Activated naive CD8-positive, alpha-beta T cell treated with anti-CD3 and anti-CD28 coated beads for 36 hours (primary cell): ENCODE measurements around the gene PSORS1C1. TPM values are rescaled to one million over a fixed set of nuclear protein-coding genes. Genes with fewer than 3 reads are reported as not detected.
"Not testable (repeated sequence)": the region's sequence is repeated elsewhere in the genome, so short reads cannot be mapped to it uniquely, and the experiment has no call there.

Experiments used
- DNase-seq: peaks from one replicate; pipeline ENCODE4 v3.0.0; 2021
- H3K27ac Mint-ChIP-seq: one replicate; pipeline ENCODE4 v1.8.0; 2022; ENCODE audit warnings: mild to moderate bottlenecking, moderate library complexity, mixed read lengths
- H3K27me3 Mint-ChIP-seq: one replicate; pipeline ENCODE4 v1.8.0; 2022; ENCODE audit warnings: mild to moderate bottlenecking, mixed read lengths
- H3K36me3 Mint-ChIP-seq: one replicate; pipeline ENCODE4 v1.8.0; 2021; ENCODE audit warnings: mild to moderate bottlenecking, mixed read lengths
- H3K4me1 Mint-ChIP-seq: one replicate; pipeline ENCODE4 v1.8.0; 2021; ENCODE audit warnings: mixed read lengths
- H3K4me3 Mint-ChIP-seq: one replicate; pipeline ENCODE4 v1.8.0; 2022; ENCODE audit warnings: mild to moderate bottlenecking, moderate library complexity, mixed read lengths
- H3K9me3 Mint-ChIP-seq: one replicate; pipeline ENCODE4 v1.8.0; 2022; ENCODE audit warnings: mixed read lengths
- total RNA-seq, 2 experiments: library from RNA; stranded (reverse); gene quantifications; one replicate each; pipeline ENCODE4 v1.2.3, GENCODE V29; 2021

PSORS1C1 gene
- total RNA-seq, 2 experiments from 2014 or later, result 0.19 TPM; not detected in 1

DNA sequence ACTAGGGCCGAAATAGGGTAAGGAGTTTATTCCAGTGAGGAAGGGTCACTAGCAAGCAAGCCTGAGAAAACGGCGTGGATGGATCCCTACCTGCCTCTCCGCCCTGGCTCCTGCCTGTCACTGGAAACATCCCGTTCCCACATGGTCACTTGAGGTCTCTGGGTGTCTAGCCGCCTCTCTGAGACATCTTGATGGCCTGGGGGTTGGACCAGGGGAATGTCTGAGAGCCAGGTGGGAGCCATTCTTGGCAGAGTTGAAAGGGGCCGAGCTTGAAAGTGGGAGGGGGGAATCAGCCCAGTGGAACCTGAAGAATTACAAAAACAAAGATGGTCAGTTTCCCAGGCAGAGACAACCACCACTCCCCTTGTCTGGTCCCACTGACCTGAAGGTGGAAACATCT is 42.0 kb downstream of the PSORS1C1 start:
- Mint-ChIP-seq H3K27ac (no peak overlapping the region), H3K27me3 (no peaks in the 10 kb centered on the region), H3K4me1 (peaks cover 18% of the 10 kb centered on the region), H3K36me3 (peaks cover 37% of the 10 kb centered on the region), H3K4me3 (peak overlapping the region; percentile 98), H3K9me3 (no peaks in the 10 kb centered on the region)
- DNase-seq, result no peak

DNA sequence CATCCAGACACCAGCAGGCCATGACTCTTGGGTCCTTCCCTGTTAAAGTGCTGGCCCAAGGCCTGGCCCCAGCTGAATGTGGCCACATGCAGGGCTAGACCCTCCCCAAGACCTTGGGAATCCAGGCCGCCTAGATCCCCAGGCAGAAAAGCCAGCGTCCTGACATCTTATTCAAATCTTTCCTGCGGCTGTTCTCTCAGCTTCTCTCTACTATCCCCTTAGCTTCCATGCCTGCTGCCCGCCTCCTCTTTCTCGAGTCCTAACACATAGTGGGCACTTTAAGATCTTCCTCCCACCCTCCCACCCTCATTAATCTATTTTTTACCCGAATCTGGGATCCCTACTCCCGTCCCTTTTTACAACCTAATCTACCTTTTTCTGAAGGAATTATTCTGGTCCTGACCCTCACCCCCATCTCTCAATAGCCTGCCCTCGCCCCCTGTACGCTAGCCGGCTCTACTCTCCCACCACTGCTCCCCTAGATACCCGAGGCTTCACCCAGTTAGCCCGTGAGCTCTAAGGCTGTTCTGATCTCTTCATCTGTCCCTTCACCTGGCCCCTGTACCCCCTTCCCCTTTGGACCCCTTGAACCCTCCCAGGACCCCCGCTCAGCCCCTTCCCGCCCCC is 43.0 kb downstream of the PSORS1C1 start, which contains the start of gene CCHCR1:
Gene CCHCR1, minus strand, starts transcription at position 290 of the 627 bp plus-strand sequence. Its CDS starts 202 bp downstream, at position 88.
- no peaks in the 10 kb centered on the region for H3K9me3 Mint-ChIP-seq
- DNase-seq, result no peak
- H3K27ac Mint-ChIP-seq, result peak within 1 kb of the TSS; percentile 91
- peak within 1 kb of the TSS; percentile 98 for H3K4me3 Mint-ChIP-seq
- H3K27me3 Mint-ChIP-seq, result no peaks in the 10 kb centered on the region
- H3K4me1 Mint-ChIP-seq, result peaks cover 22% of the 10 kb centered on the region
- peaks cover 42% of the 10 kb centered on the region for H3K36me3 Mint-ChIP-seq

DNA sequence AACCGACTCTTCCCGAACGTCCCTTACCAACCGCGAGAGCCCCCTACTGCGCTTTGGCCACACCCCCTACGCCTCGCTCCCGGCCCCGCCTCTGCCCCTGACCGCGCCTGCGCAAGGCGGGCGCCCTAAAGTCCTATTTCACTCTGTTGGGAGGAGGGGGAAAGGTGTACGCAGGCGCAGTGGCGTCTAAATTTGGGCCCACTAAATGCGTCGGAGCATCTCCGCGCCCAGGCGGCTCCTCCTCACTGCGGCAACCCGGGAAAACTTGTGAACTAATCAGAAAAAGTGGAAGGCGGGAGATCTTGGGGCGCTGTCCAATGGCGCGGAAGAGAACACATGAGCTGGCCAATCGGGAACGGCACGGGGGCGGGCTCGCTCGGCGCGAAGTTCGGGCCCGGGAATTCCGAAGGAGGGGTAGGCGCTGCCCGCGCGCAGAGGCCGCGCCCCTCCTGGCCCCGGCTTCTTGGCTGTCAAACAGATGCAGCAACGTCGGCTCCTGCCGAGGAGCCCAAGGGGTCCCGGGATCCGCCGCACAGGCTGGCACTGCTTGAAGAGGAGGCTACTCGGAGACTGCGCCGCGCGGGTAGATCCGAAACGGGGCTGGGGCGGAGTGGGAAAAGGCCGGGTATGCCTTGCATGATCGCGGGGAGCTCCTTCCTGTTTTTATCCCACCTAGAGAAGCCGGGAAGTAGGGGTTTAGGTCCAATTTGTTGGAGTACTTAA is 43.7 kb downstream of the PSORS1C1 start, which contains the start of gene TCF19:
Gene TCF19, plus strand, starts transcription at position 450 of the 723 bp plus-strand sequence. CDS start 881 bp downstream, outside the sequence.
- H3K36me3 Mint-ChIP-seq, result peaks cover 49% of the 10 kb centered on the region

DNA sequence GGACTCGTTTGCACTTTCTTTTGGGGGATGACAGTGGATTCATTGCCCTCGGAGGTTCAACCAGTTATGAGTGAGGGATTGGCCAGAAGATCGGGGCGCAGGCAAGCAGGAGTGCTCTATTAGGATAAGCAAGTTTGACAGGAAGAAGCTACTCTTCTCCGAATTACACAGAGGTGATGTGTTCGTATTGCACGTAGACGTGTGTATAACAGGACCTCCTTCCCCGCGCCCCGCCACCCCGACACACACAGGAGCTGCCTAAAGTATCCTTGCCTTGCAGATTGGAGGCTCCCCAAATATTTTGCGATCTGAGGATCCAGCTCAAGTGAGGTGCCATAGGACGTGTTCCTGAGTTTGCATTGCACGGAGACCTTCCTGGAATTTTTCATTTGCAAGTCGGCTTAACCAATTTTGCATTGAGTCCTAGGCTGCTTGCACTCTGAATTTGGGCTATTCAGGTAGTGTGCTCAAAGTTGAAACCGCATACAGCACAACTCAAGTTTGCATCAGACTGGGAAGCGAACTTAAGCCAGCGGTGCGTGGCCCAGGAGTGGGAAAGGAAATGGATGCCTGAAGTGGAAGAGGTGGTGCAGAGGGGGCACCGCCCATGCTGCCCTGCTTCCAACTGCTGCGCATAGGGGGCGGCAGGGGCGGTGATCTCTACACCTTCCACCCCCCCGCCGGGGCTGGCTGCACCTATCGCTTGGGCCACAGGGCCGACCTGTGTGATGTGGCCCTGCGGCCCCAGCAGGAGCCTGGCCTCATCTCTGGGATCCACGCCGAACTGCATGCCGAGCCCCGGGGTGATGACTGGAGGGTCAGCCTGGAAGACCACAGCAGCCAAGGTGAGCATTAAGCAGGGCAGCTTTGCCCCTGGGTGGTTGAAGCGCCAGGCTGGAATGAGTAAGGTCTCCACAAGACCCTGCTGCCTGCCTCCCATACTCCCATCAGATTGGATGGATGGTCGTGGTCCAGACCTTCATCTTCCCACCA is 44.6 kb downstream of the PSORS1C1 start:
- Mint-ChIP-seq H3K27ac (peak overlapping the region; percentile 91), H3K4me1 (peaks cover 33% of the 10 kb centered on the region), H3K36me3 (peaks cover 49% of the 10 kb centered on the region), H3K27me3 (no peaks in the 10 kb centered on the region), H3K4me3 (peak overlapping the region; percentile 98), H3K9me3 (no peaks in the 10 kb centered on the region)
- DNase-seq, result peak; percentile 55

More for the DNA sequence above, 43.7 kb downstream of the PSORS1C1 start, which contains the start of gene TCF19:
- Mint-ChIP-seq H3K9me3 (no peaks in the 10 kb centered on the region), H3K4me1 (peaks cover 26% of the 10 kb centered on the region), H3K27ac (peak within 1 kb of the TSS; percentile 91), H3K27me3 (no peaks in the 10 kb centered on the region), H3K4me3 (peak within 1 kb of the TSS; percentile 98)
- peak; percentile 99 for DNase-seq

DNA sequence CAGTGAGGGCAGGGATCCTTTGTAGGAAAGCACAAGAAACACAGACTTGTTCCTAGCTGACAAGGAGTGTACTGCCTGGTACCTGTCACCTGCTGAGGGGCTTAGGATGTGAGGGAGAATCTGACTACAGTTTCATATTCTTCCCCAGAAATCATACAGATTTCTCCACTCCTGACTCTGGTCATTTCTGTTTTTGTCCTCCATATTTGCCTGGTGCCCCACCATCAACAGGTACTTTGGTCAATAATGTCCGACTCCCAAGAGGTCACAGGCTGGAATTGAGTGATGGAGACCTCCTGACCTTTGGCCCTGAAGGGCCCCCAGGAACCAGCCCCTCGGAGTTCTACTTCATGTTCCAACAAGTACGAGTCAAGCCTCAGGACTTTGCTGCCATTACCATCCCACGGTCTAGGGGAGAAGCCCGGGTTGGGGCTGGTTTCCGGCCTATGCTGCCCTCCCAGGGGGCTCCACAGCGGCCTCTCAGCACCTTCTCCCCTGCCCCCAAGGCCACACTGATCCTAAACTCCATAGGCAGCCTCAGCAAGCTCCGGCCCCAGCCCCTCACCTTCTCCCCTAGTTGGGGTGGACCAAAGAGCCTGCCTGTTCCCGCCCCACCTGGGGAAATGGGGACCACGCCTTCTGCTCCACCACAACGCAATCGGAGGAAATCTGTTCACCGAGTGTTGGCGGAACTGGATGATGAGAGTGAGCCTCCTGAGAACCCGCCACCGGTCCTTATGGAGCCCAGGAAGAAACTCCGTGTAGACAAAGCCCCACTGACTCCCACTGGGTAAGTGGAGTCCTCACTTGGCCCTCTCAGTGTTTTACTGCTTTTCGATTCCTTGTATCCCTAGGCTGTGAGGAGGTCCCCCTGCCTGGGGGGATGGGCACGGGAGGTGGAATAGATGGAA is 46.9 kb downstream of the PSORS1C1 start:
- Mint-ChIP-seq H3K27me3 (no peaks in the 10 kb centered on the region), H3K27ac (no peak overlapping the region), H3K4me3 (no peak overlapping the region), H3K36me3 (peaks cover 43% of the 10 kb centered on the region), H3K9me3 (no peaks in the 10 kb centered on the region), H3K4me1 (peaks cover 39% of the 10 kb centered on the region)
- no peak for DNase-seq

DNA sequence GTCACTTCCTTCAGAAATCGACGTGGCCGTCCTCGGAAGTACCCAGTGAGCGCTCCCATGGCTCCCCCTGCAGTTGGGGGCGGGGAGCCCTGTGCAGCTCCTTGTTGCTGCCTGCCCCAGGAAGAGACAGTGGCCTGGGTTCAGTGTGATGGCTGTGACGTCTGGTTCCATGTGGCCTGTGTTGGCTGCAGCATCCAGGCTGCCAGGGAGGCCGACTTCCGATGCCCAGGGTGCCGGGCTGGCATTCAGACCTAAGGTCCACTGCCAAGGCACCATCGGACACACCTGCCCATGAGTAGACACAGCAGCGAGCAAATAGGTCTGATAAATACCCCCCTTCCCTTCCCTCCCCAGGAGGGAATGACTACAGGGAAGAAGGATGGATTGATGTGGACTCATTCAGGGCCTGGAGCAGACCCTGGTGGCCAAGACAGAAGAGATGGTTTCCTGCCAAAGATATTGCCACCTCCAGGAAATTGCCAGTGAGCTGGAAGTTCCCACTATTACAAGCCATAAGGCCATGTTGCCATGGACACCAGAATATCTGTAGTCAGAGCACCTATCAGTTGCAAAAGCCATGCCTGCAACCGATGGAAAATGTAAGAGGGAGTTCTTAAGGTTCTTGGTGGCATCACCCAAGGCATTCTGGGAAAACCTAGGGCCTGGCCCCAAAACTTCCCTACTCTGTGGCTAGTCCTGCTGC is 48.0 kb downstream of the PSORS1C1 start:
- Mint-ChIP-seq H3K36me3 (peaks cover 43% of the 10 kb centered on the region), H3K4me1 (peaks cover 35% of the 10 kb centered on the region), H3K27me3 (no peaks in the 10 kb centered on the region), H3K4me3 (no peak overlapping the region), H3K27ac (no peak overlapping the region), H3K9me3 (no peaks in the 10 kb centered on the region)
- DNase-seq, result no peak

DNA sequence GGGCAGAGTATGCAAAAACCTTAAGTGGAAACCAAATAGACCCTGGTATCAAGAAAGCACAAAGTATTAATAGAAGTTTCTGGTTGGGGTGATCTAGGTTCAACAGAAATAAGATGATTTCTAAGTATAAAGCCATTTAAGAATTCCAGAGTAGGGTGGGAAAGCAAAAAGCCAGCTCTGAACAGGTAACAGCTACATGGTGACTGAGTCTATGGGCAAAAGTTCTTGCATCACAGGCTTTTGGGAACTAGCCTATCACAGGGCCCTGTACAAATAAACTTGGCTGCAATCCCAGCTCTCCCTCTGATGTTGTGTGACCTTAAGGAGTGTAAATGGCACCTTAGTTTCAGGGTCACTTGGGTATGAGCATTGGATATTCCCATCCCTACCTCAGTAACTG is 49.3 kb downstream of the PSORS1C1 start:
- Mint-ChIP-seq H3K9me3 (no peaks in the 10 kb centered on the region), H3K27ac (no peak overlapping the region), H3K36me3 (peaks cover 36% of the 10 kb centered on the region), H3K27me3 (no peaks in the 10 kb centered on the region), H3K4me3 (no peak overlapping the region), H3K4me1 (peaks cover 33% of the 10 kb centered on the region)
- DNase-seq, result no peak

DNA sequence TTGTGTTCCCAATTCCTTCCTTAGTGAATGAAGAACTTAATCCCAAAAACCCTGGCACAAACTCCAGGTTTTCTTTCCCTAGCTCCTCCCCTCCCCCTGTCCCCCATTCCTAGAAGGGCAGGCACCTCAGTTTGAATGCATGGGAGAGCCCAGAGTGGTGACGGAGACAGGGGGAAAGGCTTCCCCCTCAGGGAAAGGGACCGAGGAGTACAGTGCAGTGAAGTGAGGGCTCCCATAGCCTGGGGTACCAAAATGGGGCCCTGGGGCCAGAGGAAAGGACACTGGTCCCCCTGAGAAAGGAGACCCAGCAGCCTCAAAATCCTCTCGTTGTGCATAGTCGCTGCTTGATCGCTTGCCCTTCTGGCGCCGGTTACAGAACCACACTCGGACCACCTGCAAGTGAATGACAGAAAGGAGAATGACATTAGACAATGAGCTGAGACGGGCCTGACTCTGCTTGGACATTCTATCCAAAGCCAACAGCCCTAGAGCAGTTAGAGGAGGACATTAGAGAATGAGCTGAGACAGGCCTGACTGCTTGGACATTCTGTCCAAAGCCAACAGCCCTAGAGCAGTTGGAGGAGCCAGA is 50.0 kb downstream of the PSORS1C1 start:
- Mint-ChIP-seq H3K36me3 (peaks cover 30% of the 10 kb centered on the region), H3K4me1 (peaks cover 30% of the 10 kb centered on the region)
- H3K27me3 Mint-ChIP-seq, DNase-seq, H3K4me3 Mint-ChIP-seq, H3K9me3 Mint-ChIP-seq, H3K27ac Mint-ChIP-seq: not testable (repeated sequence)

DNA sequence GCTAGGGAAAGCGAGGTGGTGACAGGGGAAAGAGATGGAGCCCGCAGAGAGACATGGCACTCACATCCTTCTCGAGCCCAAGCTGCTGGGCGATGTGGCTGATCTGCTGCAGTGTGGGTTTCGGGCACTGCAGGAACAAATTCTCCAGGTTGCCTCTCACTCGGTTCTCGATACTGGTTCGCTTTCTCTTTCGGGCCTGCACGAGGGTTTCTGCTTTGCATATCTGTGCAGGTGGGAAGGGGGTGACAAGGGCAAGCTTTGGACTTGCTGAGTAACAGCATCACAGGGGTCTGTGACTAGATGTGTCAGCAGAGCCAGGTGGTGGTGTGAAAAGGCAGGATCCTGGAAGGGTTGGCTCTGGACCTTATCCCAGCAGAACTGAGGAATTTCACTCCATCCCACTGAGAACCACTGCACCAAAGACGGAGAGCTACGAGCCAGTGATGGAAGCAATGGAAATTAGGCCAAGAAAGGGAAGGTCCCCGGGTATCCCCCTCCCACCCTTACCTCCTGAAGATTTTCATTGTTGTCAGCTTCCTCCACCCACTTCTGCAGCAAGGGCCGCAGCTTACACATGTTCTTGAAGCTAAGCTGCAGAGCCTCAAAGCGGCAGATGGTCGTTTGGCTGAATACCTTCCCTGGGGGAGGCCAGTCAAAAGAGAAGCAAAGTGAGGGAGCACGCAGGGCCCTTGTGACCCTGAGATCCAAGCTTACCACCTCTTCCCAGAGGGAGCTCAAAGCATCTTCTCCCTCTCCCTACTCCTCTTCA is 50.6 kb downstream of the PSORS1C1 start:
- peaks cover 25% of the 10 kb centered on the region for H3K4me1 Mint-ChIP-seq
- H3K9me3 Mint-ChIP-seq, H3K4me3 Mint-ChIP-seq, DNase-seq, H3K27ac Mint-ChIP-seq, H3K27me3 Mint-ChIP-seq: not testable (repeated sequence)
- H3K36me3 Mint-ChIP-seq, result peaks cover 24% of the 10 kb centered on the region

DNA sequence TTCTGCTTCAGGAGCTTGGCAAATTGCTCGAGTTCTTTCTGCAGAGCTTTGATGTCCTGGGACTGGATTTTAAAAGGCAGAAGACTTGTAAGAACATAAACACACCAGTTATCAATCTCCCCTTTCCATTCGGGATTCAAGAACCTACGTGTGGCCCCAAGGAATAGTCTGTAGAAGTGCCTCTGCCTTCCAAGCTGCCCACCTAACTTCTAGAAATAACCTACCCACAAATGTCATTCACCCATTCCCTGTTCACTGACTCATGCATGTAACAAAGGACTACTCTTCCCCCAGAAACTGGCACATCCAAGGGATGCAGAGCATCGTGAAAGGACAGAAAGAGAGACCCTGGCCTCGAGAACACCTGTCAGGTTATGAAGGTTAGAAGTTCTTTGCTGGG is 51.4 kb downstream of the PSORS1C1 start:
- peaks cover 20% of the 10 kb centered on the region for H3K36me3 Mint-ChIP-seq
- H3K4me1 Mint-ChIP-seq, result peaks cover 21% of the 10 kb centered on the region
- no peak overlapping the region for H3K27ac Mint-ChIP-seq
- no peaks in the 10 kb centered on the region for H3K27me3 Mint-ChIP-seq
- H3K4me3 Mint-ChIP-seq, result no peak overlapping the region
- no peaks in the 10 kb centered on the region for H3K9me3 Mint-ChIP-seq
- DNase-seq, result no peak

DNA sequence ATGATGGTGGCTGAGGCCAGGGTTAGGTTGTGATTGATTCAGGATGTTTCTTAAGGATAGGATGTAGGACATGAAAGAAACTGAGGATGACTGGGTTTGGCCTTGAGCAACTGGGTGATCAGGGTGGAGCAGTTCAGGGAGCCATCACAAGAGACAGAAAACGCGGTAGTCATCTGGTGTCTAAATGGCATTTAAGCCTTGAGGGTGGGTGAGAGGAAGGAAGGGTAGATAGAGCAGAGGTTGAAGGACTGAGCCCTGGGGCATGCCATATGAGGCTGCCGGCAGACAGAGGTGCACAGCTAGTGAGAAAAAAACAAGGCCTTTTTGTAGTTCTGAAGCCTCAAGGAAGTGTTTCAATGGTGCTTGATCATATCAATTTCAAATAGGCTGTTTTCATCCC is 54.0 kb downstream of the PSORS1C1 start:
- DNase-seq, result no peak
- Mint-ChIP-seq H3K27ac (peak overlapping the region; percentile 40), H3K36me3 (peaks cover 4% of the 10 kb centered on the region), H3K9me3 (no peaks in the 10 kb centered on the region), H3K27me3 (no peaks in the 10 kb centered on the region), H3K4me3 (no peak overlapping the region), H3K4me1 (peaks cover 11% of the 10 kb centered on the region)

DNA sequence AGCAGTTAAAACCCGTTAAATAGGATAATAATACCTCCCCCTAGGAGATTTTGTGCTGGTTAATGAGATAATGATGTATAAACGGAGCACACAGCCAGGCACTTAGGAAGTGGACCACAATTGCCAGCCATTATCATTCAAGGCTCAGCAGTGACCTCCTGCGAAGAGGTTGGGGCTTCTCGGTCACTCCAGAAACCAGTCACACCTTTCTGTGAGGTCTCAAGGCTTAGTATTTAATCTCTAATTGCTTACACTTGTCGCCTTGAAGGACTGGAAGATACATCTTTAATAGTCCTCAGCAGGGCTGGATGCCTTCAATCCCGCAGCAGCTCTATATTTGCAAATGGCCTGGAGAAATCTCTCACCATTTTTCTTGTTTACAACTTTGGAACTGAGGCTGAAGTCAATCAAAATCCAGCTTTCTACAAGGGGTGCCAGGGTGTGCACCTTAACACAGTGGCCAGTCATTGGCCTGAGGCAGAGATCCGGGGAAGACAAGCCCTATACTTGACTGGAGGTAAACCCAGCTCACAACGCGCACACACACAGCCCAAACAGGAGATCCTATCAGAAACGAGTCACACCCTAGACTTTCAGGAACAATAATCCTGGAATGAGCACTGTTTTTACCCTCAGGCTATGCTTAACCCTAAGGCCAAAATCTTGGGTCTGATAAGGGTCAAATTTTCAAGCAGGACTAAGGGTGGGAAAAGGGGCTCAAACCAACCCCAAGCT is 54.7 kb downstream of the PSORS1C1 start:
- H3K27me3 Mint-ChIP-seq, result no peaks in the 10 kb centered on the region
- no peak overlapping the region for H3K27ac Mint-ChIP-seq
- DNase-seq, result no peak
- H3K36me3 Mint-ChIP-seq, result peaks cover 4% of the 10 kb centered on the region
- H3K4me3 Mint-ChIP-seq, result no peak overlapping the region
- no peaks in the 10 kb centered on the region for H3K9me3 Mint-ChIP-seq
- peaks cover 5% of the 10 kb centered on the region for H3K4me1 Mint-ChIP-seq
